Measurements from ENCODE around the gene DHH. TPM values are rescaled to one million over a fixed set of nuclear protein-coding genes. Genes with fewer than 3 reads are reported as not detected.

The DHH gene
- total and polyA plus RNA-seq, 10 of the 15 experiments (the other 5 are each of a cell fraction or from before 2014, with no cell fraction given), result 0.01 TPM; not detected in 9

DNA sequence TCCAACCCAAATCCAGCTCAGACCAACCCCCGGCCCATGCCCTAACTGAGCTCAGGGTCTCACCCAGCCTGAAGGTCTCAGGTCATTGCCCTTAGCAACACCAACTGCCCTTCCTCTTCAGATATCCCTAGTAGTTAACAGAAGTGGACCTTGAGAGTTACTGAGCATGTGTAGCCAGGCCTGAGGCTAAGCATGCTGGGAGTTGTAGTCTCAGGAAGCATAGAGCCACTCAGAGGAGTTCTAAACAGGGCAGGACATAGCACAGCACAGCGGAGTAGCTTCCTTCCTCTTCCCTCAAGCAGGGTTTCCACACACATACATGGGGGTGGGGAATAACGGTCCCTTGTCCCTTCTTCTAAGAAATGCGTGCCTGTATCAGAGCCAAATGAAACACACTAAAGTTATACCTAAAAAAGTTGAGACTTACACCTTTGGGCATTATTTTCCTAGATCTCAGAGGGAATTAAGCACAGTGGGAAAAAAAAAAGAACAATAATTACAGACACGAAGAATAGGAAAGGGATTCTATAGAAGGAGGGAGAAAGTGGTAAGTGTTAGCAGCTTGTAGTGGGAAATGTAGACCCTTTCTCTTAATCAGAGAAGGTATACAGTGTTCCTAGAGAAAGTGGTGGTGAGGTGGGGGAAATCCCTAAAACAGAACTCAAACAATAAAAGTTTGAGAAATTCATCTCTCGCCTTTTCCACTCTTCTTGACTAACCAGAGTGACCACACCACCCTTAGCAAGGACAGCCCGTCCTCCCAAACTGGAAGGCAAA is 38.4 kb downstream of the DHH start (continued):
- TF ChIP-seq, protein P1, sequence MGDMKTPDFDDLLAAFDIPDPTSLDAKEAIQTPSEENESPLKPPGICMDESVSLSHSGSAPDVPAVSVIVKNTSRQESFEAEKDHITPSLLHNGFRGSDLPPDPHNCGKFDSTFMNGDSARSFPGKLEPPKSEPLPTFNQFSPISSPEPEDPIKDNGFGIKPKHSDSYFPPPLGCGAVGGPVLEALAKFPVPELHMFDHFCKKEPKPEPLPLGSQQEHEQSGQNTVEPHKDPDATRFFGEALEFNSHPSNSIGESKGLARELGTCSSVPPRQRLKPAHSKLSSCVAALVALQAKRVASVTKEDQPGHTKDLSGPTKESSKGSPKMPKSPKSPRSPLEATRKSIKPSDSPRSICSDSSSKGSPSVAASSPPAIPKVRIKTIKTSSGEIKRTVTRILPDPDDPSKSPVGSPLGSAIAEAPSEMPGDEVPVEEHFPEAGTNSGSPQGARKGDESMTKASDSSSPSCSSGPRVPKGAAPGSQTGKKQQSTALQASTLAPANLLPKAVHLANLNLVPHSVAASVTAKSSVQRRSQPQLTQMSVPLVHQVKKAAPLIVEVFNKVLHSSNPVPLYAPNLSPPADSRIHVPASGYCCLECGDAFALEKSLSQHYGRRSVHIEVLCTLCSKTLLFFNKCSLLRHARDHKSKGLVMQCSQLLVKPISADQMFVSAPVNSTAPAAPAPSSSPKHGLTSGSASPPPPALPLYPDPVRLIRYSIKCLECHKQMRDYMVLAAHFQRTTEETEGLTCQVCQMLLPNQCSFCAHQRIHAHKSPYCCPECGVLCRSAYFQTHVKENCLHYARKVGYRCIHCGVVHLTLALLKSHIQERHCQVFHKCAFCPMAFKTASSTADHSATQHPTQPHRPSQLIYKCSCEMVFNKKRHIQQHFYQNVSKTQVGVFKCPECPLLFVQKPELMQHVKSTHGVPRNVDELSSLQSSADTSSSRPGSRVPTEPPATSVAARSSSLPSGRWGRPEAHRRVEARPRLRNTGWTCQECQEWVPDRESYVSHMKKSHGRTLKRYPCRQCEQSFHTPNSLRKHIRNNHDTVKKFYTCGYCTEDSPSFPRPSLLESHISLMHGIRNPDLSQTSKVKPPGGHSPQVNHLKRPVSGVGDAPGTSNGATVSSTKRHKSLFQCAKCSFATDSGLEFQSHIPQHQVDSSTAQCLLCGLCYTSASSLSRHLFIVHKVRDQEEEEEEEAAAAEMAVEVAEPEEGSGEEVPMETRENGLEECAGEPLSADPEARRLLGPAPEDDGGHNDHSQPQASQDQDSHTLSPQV (IDR thresholded peaks at IDR 0.05), result no peak
- TF ChIP-seq EP300 (IDR thresholded peaks at IDR 0.05; ENCODE audit: borderline replicate concordance in 1 of 2, control insufficient read depth in 1 of 2, low read depth in 2 of 2, low read length in 2 of 2) (no peak), GATAD2B (conservative IDR thresholded peaks at IDR 0.05; ENCODE audit: low read depth) (no peak), YBX1 (IDR thresholded peaks at IDR 0.05) (no peak), ESRRA (IDR thresholded peaks at IDR 0.05; ENCODE audit: low read length) (no peak), KAT2A (conservative IDR thresholded peaks at IDR 0.05; ENCODE audit: control insufficient read depth, low read depth, low read length) (no peak)
- TF ChIP-seq, protein P2, sequence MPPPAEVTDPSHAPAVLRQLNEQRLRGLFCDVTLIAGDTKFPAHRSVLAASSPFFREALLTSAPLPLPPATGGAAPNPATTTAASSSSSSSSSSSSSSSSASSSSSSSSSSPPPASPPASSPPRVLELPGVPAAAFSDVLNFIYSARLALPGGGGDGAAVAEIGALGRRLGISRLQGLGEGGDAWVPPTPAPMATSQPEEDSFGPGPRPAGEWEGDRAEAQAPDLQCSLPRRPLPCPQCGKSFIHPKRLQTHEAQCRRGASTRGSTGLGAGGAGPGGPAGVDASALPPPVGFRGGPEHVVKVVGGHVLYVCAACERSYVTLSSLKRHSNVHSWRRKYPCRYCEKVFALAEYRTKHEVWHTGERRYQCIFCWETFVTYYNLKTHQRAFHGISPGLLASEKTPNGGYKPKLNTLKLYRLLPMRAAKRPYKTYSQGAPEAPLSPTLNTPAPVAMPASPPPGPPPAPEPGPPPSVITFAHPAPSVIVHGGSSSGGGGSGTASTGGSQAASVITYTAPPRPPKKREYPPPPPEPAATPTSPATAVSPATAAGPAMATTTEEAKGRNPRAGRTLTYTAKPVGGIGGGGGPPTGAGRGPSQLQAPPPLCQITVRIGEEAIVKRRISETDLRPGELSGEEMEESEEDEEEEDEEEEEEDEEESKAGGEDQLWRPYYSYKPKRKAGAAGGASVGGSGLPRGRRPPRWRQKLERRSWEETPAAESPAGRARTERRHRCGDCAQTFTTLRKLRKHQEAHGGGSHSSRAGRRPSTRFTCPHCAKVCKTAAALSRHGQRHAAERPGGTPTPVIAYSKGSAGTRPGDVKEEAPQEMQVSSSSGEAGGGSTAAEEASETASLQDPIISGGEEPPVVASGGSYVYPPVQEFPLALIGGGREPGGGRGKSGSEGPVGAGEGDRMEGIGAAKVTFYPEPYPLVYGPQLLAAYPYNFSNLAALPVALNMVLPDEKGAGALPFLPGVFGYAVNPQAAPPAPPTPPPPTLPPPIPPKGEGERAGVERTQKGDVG (CRISPR knock-in tag; IDR thresholded peaks at IDR 0.05), result no peak
- TF ChIP-seq, protein P3, sequence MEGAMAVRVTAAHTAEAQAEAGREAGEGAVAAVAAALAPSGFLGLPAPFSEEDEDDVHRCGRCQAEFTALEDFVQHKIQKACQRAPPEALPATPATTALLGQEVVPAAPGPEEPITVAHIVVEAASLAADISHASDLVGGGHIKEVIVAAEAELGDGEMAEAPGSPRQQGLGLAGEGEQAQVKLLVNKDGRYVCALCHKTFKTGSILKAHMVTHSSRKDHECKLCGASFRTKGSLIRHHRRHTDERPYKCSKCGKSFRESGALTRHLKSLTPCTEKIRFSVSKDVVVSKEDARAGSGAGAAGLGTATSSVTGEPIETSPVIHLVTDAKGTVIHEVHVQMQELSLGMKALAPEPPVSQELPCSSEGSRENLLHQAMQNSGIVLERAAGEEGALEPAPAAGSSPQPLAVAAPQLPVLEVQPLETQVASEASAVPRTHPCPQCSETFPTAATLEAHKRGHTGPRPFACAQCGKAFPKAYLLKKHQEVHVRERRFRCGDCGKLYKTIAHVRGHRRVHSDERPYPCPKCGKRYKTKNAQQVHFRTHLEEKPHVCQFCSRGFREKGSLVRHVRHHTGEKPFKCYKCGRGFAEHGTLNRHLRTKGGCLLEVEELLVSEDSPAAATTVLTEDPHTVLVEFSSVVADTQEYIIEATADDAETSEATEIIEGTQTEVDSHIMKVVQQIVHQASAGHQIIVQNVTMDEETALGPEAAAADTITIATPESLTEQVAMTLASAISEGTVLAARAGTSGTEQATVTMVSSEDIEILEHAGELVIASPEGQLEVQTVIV (IDR thresholded peaks at IDR 0.05; ENCODE audit: borderline replicate concordance, partially characterized antibody), result no peak
- TF ChIP-seq, protein P4, sequence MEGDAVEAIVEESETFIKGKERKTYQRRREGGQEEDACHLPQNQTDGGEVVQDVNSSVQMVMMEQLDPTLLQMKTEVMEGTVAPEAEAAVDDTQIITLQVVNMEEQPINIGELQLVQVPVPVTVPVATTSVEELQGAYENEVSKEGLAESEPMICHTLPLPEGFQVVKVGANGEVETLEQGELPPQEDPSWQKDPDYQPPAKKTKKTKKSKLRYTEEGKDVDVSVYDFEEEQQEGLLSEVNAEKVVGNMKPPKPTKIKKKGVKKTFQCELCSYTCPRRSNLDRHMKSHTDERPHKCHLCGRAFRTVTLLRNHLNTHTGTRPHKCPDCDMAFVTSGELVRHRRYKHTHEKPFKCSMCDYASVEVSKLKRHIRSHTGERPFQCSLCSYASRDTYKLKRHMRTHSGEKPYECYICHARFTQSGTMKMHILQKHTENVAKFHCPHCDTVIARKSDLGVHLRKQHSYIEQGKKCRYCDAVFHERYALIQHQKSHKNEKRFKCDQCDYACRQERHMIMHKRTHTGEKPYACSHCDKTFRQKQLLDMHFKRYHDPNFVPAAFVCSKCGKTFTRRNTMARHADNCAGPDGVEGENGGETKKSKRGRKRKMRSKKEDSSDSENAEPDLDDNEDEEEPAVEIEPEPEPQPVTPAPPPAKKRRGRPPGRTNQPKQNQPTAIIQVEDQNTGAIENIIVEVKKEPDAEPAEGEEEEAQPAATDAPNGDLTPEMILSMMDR (IDR thresholded peaks at IDR 0.05 in 2 of 3, conservative IDR thresholded peaks at IDR 0.05 in 1 of 3; ENCODE audit: control insufficient read depth in 2 of 3, extremely low read depth in 1 of 3, insufficient read depth in 1 of 3, low read depth in 3 of 3, low read length in 3 of 3), result no peak
- TF ChIP-seq, protein P5, sequence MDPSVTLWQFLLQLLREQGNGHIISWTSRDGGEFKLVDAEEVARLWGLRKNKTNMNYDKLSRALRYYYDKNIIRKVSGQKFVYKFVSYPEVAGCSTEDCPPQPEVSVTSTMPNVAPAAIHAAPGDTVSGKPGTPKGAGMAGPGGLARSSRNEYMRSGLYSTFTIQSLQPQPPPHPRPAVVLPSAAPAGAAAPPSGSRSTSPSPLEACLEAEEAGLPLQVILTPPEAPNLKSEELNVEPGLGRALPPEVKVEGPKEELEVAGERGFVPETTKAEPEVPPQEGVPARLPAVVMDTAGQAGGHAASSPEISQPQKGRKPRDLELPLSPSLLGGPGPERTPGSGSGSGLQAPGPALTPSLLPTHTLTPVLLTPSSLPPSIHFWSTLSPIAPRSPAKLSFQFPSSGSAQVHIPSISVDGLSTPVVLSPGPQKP (IDR thresholded peaks at IDR 0.05; ENCODE audit: low read depth, low read length), result no peak
